Measurements from ENCODE around the gene RBM14. TPM values are rescaled to one million over a fixed set of nuclear protein-coding genes. Genes with fewer than 3 reads are reported as not detected.

The RBM14 gene
- total RNA-seq, 2 experiments from 2014 or later, result 239 to 250 TPM

GRCh38 chr11:66626382-66626781, 10.0 kb downstream of the RBM14 start:
- H3K4me1 Mint-ChIP-seq (ENCODE audit: low read depth), result peaks cover 75% of the 10 kb centered on the region
- H3K4me1 ChIP-seq (ENCODE audit: insufficient read depth, low read length), result peaks cover 68% of the 10 kb centered on the region
- intact Hi-C loops (cut with DNase I, micrococcal nuclease), result no loop called here
- ATAC-seq (ENCODE audit: poor library complexity) (no peak), DNase-seq (no peak)
- H3K4me3 ChIP-seq (ENCODE audit: low read length), result no peak overlapping the region
- TF ChIP-seq CTCF (IDR thresholded peaks at IDR 0.05), result no peak
- H3K27me3 Mint-ChIP-seq, result no peaks in the 10 kb centered on the region
- H3K27ac ChIP-seq (ENCODE audit: low read depth in 1 of 2, low read length in 2 of 2), result no peak overlapping the region
- H3K9me3 ChIP-seq (ENCODE audit: control insufficient read depth in 1 of 2, insufficient read depth in 1 of 2, low read length in 2 of 2), result no peaks in the 10 kb centered on the region
- H3K36me3 ChIP-seq (ENCODE audit: insufficient read depth, low read length), result peaks cover 91% of the 10 kb centered on the region
- no peak overlapping the region for H3K27ac Mint-ChIP-seq
- no peak overlapping the region for H3K4me3 Mint-ChIP-seq
- H3K36me3 Mint-ChIP-seq (ENCODE audit: low read depth), result peaks cover 94% of the 10 kb centered on the region
- no peaks in the 10 kb centered on the region for H3K27me3 ChIP-seq (ENCODE audit: control insufficient read depth in 1 of 2, insufficient read depth in 2 of 2, low read length in 2 of 2)
- no peaks in the 10 kb centered on the region for H3K9me3 Mint-ChIP-seq
- ChIA-PET POLR2A (interaction anchor here (1.2 to 16.0 kb wide), 2 partner anchors 13 to 51 kb away, joined by 4 to 511 read pairs; partner anchors contain the start of genes RBM4 and RBM4B), CTCF (interaction anchor here (0.8 kb wide), 1 partner anchor 12 kb away, joined by 3 read pairs; the partner anchor contains the start of gene RBM4)

DNA sequence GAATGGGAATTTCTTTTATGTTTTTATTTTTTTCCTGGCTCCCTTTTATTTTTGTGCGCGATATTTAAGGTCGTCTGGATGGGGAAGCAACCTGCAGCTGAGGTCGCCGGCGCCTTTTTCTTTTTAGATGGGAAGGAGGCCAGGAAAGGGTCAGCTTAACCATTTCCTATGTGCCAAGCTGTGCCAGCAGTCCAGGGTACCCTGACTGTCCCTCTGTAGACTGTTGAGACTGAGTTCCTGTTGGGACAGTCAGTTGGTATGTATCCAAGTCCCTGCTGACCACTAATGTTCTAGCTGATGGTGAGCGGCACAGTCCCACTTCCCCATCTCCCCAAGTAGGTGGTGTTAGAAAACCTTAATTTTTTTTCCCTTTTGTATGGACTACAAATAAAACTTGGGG, 10.5 kb downstream of the RBM14 start:
- peaks cover 94% of the 10 kb centered on the region for H3K36me3 Mint-ChIP-seq (ENCODE audit: low read depth)
- H3K9me3 Mint-ChIP-seq, result no peaks in the 10 kb centered on the region
- no peak overlapping the region for H3K4me3 Mint-ChIP-seq
- intact Hi-C loops (cut with DNase I, micrococcal nuclease), result no loop called here
- H3K4me1 Mint-ChIP-seq (ENCODE audit: low read depth), result peaks cover 72% of the 10 kb centered on the region
- CTCF ChIA-PET, result interaction anchor here (0.8 kb wide), 1 partner anchor 11 kb away, joined by 3 read pairs; the partner anchor contains the start of gene RBM4
- no peak overlapping the region for H3K27ac Mint-ChIP-seq
- no peak for DNase-seq
- Histone ChIP-seq H3K4me1 (ENCODE audit: insufficient read depth, low read length) (peaks cover 67% of the 10 kb centered on the region), H3K36me3 (ENCODE audit: insufficient read depth, low read length) (peaks cover 86% of the 10 kb centered on the region), H3K27me3 (ENCODE audit: control insufficient read depth in 1 of 2, insufficient read depth in 2 of 2, low read length in 2 of 2) (no peaks in the 10 kb centered on the region), H3K9me3 (ENCODE audit: control insufficient read depth in 1 of 2, insufficient read depth in 1 of 2, low read length in 2 of 2) (no peaks in the 10 kb centered on the region), H3K4me3 (ENCODE audit: low read length) (no peak overlapping the region), H3K27ac (ENCODE audit: low read depth in 1 of 2, low read length in 2 of 2) (no peak overlapping the region)
- POLR2A ChIA-PET, result interaction anchor here (0.8 to 16.0 kb wide), 3 partner anchors 10 to 51 kb away, joined by 3 to 511 read pairs (median 4); partner anchors contain the start of genes RBM4 and RBM4B
- no peak for TF ChIP-seq CTCF (IDR thresholded peaks at IDR 0.05)
- ATAC-seq (ENCODE audit: poor library complexity), result no peak
- H3K27me3 Mint-ChIP-seq, result no peaks in the 10 kb centered on the region

DNA sequence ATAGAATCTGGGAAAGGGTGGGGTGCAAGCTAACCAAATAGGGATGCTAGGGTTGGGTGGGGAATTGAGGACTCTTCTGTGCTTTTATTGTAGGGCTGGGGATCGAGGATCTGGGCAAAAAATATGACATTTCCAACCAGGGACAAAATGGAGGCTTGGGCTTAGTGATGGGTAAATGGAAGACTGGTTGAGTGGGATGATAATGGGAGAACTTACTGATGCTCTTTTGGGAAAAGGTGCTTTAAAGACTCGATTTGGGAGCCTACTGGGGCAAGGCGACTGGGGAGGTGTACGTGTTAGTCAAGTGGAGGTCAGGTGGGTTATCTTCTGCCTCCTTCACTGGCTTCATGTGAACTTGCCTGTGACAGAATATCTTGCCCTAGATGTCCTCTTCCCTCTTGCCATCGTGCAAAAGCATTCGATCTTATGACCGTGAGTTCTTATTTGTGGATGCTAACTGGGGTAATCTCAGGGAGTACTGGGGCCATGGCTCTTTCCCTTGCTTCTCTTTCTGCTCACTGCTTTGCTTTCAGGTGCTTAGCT, 11.7 kb downstream of the RBM14 start:
- no peak overlapping the region for H3K4me3 ChIP-seq (ENCODE audit: low read length)
- CTCF ChIA-PET, result no interaction called here
- Mint-ChIP-seq H3K27me3 (no peaks in the 10 kb centered on the region), H3K27ac (peak overlapping the region; percentile 48), H3K36me3 (ENCODE audit: low read depth) (peaks cover 92% of the 10 kb centered on the region), H3K4me1 (ENCODE audit: low read depth) (peaks cover 67% of the 10 kb centered on the region), H3K4me3 (no peak overlapping the region), H3K9me3 (no peaks in the 10 kb centered on the region)
- no peaks in the 10 kb centered on the region for H3K27me3 ChIP-seq (ENCODE audit: control insufficient read depth in 1 of 2, insufficient read depth in 2 of 2, low read length in 2 of 2)
- no peak for TF ChIP-seq CTCF (IDR thresholded peaks at IDR 0.05)
- intact Hi-C loops (cut with DNase I, micrococcal nuclease), result no loop called here
- DNase-seq (no peak), ATAC-seq (ENCODE audit: poor library complexity) (no peak)
- H3K9me3 ChIP-seq (ENCODE audit: control insufficient read depth in 1 of 2, insufficient read depth in 1 of 2, low read length in 2 of 2), result no peaks in the 10 kb centered on the region
- POLR2A ChIA-PET, result interaction anchor here (16.0 kb wide), 1 partner anchor 12 kb away, joined by 511 read pairs; the partner anchor contains the start of gene RBM4
- peaks cover 63% of the 10 kb centered on the region for H3K4me1 ChIP-seq (ENCODE audit: insufficient read depth, low read length)
- no peak overlapping the region for H3K27ac ChIP-seq (ENCODE audit: low read depth in 1 of 2, low read length in 2 of 2)
- peaks cover 77% of the 10 kb centered on the region for H3K36me3 ChIP-seq (ENCODE audit: insufficient read depth, low read length)

Measured in CD4-positive, alpha-beta T cell (primary cell).